Measurements from ENCODE around the gene NPTX1. TPM values are rescaled to one million over a fixed set of nuclear protein-coding genes. Genes with fewer than 3 reads are reported as not detected.

The NPTX1 gene
- total RNA-seq, 2 experiments from 2014 or later, result 10.4 to 10.7 TPM

- no peak overlapping the region for H3K27ac Mint-ChIP-seq
- CTCF ChIA-PET, result no interaction called here
- intact Hi-C loops (cut with micrococcal nuclease), result no loop called here
- H3K4me1 Mint-ChIP-seq (ENCODE audit: low read depth), result peaks cover 6% of the 10 kb centered on the region
- no peak for DNase-seq
- H3K36me3 Mint-ChIP-seq (ENCODE audit: low read depth), result no peaks in the 10 kb centered on the region
- H3K9me3 Mint-ChIP-seq, result no peaks in the 10 kb centered on the region
- no peak overlapping the region for H3K4me3 Mint-ChIP-seq
- peaks cover 16% of the 10 kb centered on the region for H3K27me3 Mint-ChIP-seq (ENCODE audit: low read depth)
Observed at GRCh38 chr17:80499961-80500665, 23.7 kb upstream of the NPTX1 start.

GRCh38 chr17:80499560-80499959 lies 23.2 kb upstream of the NPTX1 start:
- intact Hi-C loops (cut with micrococcal nuclease), result no loop called here
- H3K4me3 Mint-ChIP-seq, result no peak overlapping the region
- peaks cover 6% of the 10 kb centered on the region for H3K4me1 Mint-ChIP-seq (ENCODE audit: low read depth)
- no peaks in the 10 kb centered on the region for H3K36me3 Mint-ChIP-seq (ENCODE audit: low read depth)
- no peak for DNase-seq
- H3K9me3 Mint-ChIP-seq, result no peaks in the 10 kb centered on the region
- peaks cover 14% of the 10 kb centered on the region for H3K27me3 Mint-ChIP-seq (ENCODE audit: low read depth)
- no peak overlapping the region for H3K27ac Mint-ChIP-seq
- CTCF ChIA-PET, result no interaction called here

GRCh38 chr17:80498920-80499410 lies 22.6 kb upstream of the NPTX1 start:
- no peak for DNase-seq
- peaks cover 6% of the 10 kb centered on the region for H3K4me1 Mint-ChIP-seq (ENCODE audit: low read depth)
- no peak overlapping the region for H3K27ac Mint-ChIP-seq
- no peak overlapping the region for H3K4me3 Mint-ChIP-seq
- no peaks in the 10 kb centered on the region for H3K9me3 Mint-ChIP-seq
- peaks cover 11% of the 10 kb centered on the region for H3K27me3 Mint-ChIP-seq (ENCODE audit: low read depth)
- intact Hi-C loops (cut with micrococcal nuclease), result no loop called here
- CTCF ChIA-PET, result no interaction called here
- H3K36me3 Mint-ChIP-seq (ENCODE audit: low read depth), result no peaks in the 10 kb centered on the region

GRCh38 chr17:80498242-80498919 lies 22.0 kb upstream of the NPTX1 start:
- intact Hi-C loops (cut with micrococcal nuclease), result no loop called here

GRCh38 chr17:80497726-80498241 lies 21.4 kb upstream of the NPTX1 start:
- peaks cover 11% of the 10 kb centered on the region for H3K27me3 Mint-ChIP-seq (ENCODE audit: low read depth)
- no peaks in the 10 kb centered on the region for H3K36me3 Mint-ChIP-seq (ENCODE audit: low read depth)
- CTCF ChIA-PET, result interaction anchor here (0.6 kb wide), 1 partner anchor 713 kb away, joined by 3 read pairs; no protein-coding TSS in a partner anchor
- intact Hi-C loops (cut with micrococcal nuclease), result no loop called here
- peaks cover 6% of the 10 kb centered on the region for H3K4me1 Mint-ChIP-seq (ENCODE audit: low read depth)
- no peak overlapping the region for H3K27ac Mint-ChIP-seq
- DNase-seq, result no peak
- no peak overlapping the region for H3K4me3 Mint-ChIP-seq
- H3K9me3 Mint-ChIP-seq, result no peaks in the 10 kb centered on the region

More at GRCh38 chr17:80498242-80498919, 22.0 kb upstream of the NPTX1 start:
- DNase-seq, result no peak
- Mint-ChIP-seq H3K4me3 (no peak overlapping the region), H3K36me3 (ENCODE audit: low read depth) (no peaks in the 10 kb centered on the region), H3K27ac (no peak overlapping the region), H3K9me3 (no peaks in the 10 kb centered on the region), H3K27me3 (ENCODE audit: low read depth) (peaks cover 11% of the 10 kb centered on the region), H3K4me1 (ENCODE audit: low read depth) (peaks cover 6% of the 10 kb centered on the region)
- CTCF ChIA-PET, result no interaction called here

- no peak for DNase-seq
- peaks cover 12% of the 10 kb centered on the region for H3K27me3 Mint-ChIP-seq (ENCODE audit: low read depth)
Observed at GRCh38 chr17:80494547-80494946, 18.1 kb upstream of the NPTX1 start.

GRCh38 chr17:80492343-80493136 lies 16.1 kb upstream of the NPTX1 start:
- Mint-ChIP-seq H3K27ac (no peak overlapping the region), H3K4me1 (ENCODE audit: low read depth) (peaks cover 2% of the 10 kb centered on the region), H3K27me3 (ENCODE audit: low read depth) (peaks cover 14% of the 10 kb centered on the region), H3K36me3 (ENCODE audit: low read depth) (no peaks in the 10 kb centered on the region), H3K4me3 (no peak overlapping the region), H3K9me3 (no peaks in the 10 kb centered on the region)
- CTCF ChIA-PET, result interaction anchor here (0.6 kb wide), 1 partner anchor 96 kb away, joined by 3 read pairs; no protein-coding TSS in a partner anchor
- no peak for DNase-seq
- intact Hi-C loops (cut with micrococcal nuclease), result no loop called here

More at GRCh38 chr17:80494547-80494946, 18.1 kb upstream of the NPTX1 start:
- H3K36me3 Mint-ChIP-seq (ENCODE audit: low read depth), result no peaks in the 10 kb centered on the region
- intact Hi-C loops (cut with micrococcal nuclease), result no loop called here
- H3K4me1 Mint-ChIP-seq (ENCODE audit: low read depth), result peaks cover 6% of the 10 kb centered on the region
- H3K4me3 Mint-ChIP-seq, result no peak overlapping the region
- no peaks in the 10 kb centered on the region for H3K9me3 Mint-ChIP-seq
- CTCF ChIA-PET, result interaction anchor here (0.6 kb wide), 2 partner anchors 210 to 607 kb away, joined by 3 to 4 read pairs; no protein-coding TSS in a partner anchor
- no peak overlapping the region for H3K27ac Mint-ChIP-seq

GRCh38 chr17:80491478-80492342 lies 15.3 kb upstream of the NPTX1 start:
- intact Hi-C loops (cut with micrococcal nuclease), result no loop called here
- no peaks in the 10 kb centered on the region for H3K9me3 Mint-ChIP-seq
- H3K4me3 Mint-ChIP-seq, result no peak overlapping the region
- no peak overlapping the region for H3K27ac Mint-ChIP-seq
- H3K36me3 Mint-ChIP-seq (ENCODE audit: low read depth), result no peaks in the 10 kb centered on the region
- CTCF ChIA-PET, result no interaction called here
- H3K4me1 Mint-ChIP-seq (ENCODE audit: low read depth), result no peaks in the 10 kb centered on the region
- no peak for DNase-seq
- peaks cover 21% of the 10 kb centered on the region for H3K27me3 Mint-ChIP-seq (ENCODE audit: low read depth)

GRCh38 chr17:80487511-80487910 lies 11.1 kb upstream of the NPTX1 start:
- intact Hi-C loops (cut with micrococcal nuclease), result no loop called here
- no peaks in the 10 kb centered on the region for H3K36me3 Mint-ChIP-seq (ENCODE audit: low read depth)
- H3K9me3 Mint-ChIP-seq, result no peaks in the 10 kb centered on the region
- H3K27ac Mint-ChIP-seq, result no peak overlapping the region
- DNase-seq, result no peak
- CTCF ChIA-PET, result interaction anchor here (1.2 kb wide), 1 partner anchor 12 kb away, joined by 4 read pairs; no protein-coding TSS in a partner anchor
- H3K4me1 Mint-ChIP-seq (ENCODE audit: low read depth), result no peaks in the 10 kb centered on the region
- H3K27me3 Mint-ChIP-seq (ENCODE audit: low read depth), result peaks cover 24% of the 10 kb centered on the region
- H3K4me3 Mint-ChIP-seq, result no peak overlapping the region

GRCh38 chr17:80486692-80487091 lies 10.3 kb upstream of the NPTX1 start:
- Mint-ChIP-seq H3K9me3 (no peaks in the 10 kb centered on the region), H3K27me3 (ENCODE audit: low read depth) (peaks cover 32% of the 10 kb centered on the region), H3K4me3 (no peak overlapping the region), H3K36me3 (ENCODE audit: low read depth) (no peaks in the 10 kb centered on the region), H3K27ac (no peak overlapping the region), H3K4me1 (ENCODE audit: low read depth) (no peaks in the 10 kb centered on the region)
- CTCF ChIA-PET, result interaction anchor here (1.2 kb wide), 1 partner anchor 12 kb away, joined by 4 read pairs; no protein-coding TSS in a partner anchor
- no peak for DNase-seq
- intact Hi-C loops (cut with micrococcal nuclease), result no loop called here

GRCh38 chr17:80485846-80486245 lies 9.4 kb upstream of the NPTX1 start:
- peaks cover 40% of the 10 kb centered on the region for H3K27me3 Mint-ChIP-seq (ENCODE audit: low read depth)
- no peak overlapping the region for H3K27ac Mint-ChIP-seq
- no peaks in the 10 kb centered on the region for H3K4me1 Mint-ChIP-seq (ENCODE audit: low read depth)
- intact Hi-C loops (cut with micrococcal nuclease), result no loop called here
- DNase-seq, result no peak
- H3K36me3 Mint-ChIP-seq (ENCODE audit: low read depth), result no peaks in the 10 kb centered on the region
- CTCF ChIA-PET, result interaction anchor here (0.7 kb wide), 1 partner anchor 413 kb away, joined by 3 read pairs; no protein-coding TSS in a partner anchor
- H3K9me3 Mint-ChIP-seq, result no peaks in the 10 kb centered on the region
- H3K4me3 Mint-ChIP-seq, result no peak overlapping the region

Measured in activated naive CD4-positive, alpha-beta T cell treated with anti-CD3 and anti-CD28 coated beads for 36 hours (primary cell).